ENCODE results near the gene DYTN.

GRCh38 chr2:206631340-206631739, 86.9 kb downstream of the DYTN start:
- TF ChIP-seq CTCF (conservative IDR thresholded peaks at IDR 0.05) (no peak), EZH2 (IDR thresholded peaks at IDR 0.05; ENCODE audit: low read depth) (no peak)
